ENCODE data around the gene GRIA3. TPM values are rescaled to one million over a fixed set of nuclear protein-coding genes. Genes with fewer than 3 reads are reported as not detected.
"Not testable (repeated sequence)": the region's sequence is repeated elsewhere in the genome, so short reads cannot be mapped to it uniquely, and the experiment has no call there.

Gene GRIA3
- total RNA-seq, 1 donor from 2014 or later, result not detected

DNA sequence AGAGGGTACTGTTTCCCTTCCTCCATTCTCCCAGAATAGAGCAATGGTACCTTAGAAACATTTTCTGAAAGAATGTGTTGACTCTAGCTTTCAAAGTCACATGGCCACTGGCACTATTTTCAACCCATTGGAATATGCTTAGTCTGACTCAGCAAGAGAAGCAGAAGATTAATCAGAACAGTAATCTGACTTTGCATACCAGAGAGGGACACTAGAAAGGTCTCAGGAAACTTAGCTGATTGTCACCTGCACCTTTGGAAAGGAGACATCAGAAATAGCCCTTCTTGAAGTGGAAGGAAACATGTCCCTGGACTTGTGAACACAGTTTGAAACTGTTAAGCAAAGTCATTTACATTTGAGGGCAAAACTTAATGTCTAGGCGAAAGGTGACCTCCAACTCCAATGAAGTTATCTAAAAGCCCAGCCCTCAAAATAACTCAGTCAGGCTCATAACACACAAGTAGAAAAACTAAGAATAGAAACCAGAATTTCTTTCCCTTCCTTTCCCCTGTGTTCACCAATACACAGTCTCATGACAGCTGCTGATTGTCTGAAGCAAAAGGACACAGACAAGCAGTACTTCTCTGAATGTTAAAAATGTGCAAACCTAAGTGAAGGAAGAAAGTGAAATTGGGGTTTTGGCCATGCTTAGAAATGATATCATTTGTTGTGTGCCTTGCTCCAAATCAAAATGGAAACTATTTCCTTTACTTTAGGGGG, 270.8 kb downstream of the GRIA3 start:
- DNase-seq (ENCODE audit: low read depth in 2 of 2), result no peak

DNA sequence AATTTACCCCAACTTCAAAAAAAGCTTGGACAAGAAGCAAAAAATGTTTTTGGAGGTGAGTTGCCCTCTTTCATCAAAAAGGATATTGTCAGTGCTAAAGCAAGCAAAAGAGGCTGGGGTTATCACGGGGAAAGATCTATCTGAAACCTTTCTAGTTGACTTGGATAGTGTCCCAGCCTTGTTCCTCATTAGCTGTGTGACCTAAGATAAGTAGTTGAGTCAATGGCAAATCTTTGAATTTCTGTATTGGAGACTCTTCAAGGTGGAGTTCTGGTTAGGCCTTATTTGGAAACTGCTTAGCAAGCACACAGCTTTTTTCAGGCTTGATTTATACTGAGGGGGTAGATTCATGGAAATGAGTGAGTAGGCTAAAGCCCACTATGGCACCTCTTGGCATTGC, 271.6 kb downstream of the GRIA3 start:
- no peak for DNase-seq (ENCODE audit: low read depth in 2 of 2)

DNA sequence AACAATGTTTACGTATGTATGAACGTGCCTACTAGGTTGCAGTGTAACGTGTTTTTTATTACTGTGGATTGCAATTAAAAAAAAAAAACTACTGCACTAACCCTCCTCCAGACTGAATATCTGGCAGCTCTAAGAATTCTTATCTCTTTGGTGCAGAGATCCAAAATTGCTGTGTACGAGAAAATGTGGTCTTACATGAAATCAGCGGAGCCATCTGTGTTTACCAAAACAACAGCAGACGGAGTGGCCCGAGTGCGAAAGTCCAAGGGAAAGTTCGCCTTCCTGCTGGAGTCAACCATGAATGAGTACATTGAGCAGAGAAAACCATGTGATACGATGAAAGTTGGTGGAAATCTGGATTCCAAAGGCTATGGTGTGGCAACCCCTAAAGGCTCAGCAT, 280.6 kb downstream of the GRIA3 start:
- no peak for DNase-seq (ENCODE audit: low read depth in 2 of 2)

DNA sequence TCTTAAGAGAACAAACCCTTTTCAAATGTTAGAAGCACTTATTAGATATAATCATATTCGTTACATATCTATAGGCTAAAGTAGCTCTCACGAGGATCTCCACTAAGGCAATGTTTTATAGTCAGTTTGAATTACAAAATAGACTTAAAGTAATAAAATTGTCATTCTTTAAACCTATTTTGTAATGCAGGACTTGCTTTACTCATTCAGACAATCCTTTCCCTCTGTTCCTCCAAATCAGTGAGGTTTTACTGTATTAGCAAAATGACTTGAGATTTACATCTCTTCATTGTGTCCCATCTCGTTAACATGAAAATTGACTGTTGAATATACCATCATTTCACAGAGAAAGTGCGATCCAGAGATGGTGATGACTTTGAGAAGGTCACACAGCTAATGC, 284.4 kb downstream of the GRIA3 start:
- no peak for DNase-seq (ENCODE audit: low read depth in 2 of 2)

DNA sequence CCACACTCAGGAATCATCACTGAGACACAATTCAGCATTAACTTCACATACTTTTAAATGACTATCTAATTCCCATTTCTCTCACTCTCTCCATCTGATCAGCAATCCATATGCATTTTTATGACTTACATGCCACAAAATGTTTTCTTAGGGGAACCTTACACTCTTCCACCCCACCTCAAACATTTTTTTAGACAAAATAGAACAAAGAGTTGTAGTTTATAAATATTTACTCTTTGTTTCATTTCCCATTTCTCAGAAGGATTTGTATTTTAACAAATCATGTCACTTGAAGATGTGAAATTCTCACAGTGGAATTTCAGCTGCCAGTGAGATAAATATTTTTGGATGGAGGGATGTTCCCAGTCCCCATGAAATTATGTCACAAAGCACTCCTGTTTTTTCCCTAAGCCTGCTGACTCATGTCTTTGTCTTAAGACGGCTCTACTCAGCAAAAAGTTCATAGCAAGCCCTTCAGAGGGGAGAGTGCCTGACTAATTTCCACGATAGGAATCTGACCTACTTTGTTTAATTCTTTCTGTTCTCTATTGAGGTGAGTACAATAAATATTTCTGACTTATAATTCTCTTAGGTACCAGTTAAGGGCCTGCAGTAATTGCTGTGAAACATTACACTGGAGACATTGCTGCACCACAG, 291.1 kb downstream of the GRIA3 start:
- no peak for DNase-seq (ENCODE audit: low read depth in 2 of 2)

DNA sequence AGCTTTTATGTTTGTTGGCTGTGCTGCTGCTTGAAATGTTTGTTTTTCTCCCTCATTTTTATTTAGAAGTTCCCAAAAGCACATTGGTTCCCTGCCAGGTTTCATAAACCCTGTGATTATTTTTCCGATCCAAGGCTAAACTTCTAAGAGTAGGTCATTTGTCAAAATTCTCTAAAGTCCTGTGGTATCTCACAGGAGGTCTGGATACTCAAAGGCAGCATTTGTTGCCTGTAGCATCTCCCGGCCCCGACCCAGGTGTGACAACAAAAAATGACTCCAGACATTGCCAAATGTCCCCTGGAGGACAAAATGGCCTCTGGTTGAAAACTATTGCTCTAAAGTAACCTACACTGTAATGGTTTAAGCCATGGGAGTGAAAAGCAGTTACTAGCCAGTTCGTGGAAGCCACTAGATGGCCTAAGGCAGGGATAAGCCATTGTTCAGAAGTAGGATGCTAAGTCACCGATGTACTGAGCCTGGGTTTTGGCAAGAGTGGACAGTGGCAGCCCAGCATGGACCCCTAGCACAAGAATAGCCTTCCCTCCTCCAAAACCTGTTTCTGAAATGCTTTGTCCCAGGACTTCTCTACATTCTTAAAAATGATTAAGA, 292.6 kb downstream of the GRIA3 start:
- no peak for DNase-seq (ENCODE audit: low read depth in 2 of 2)

DNA sequence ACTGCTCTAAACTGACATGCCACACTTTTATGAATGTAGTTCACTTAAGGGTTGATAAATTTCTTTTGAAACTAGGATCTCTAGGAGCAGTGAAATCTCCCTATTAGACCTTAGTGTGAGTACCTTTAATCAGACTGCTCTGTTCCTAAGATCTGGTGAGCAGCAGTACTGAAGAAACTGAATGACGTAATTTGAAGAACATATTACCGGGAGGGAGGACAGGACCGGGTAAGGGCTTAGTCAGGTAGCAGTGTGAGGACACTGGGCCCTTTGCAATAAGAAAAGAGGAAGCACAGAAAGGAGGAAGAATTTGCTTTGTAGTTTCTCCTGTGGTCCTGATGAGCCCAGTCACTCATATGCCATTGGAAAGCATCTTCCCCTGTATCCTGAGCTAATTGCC, 293.6 kb downstream of the GRIA3 start:
- no peak for DNase-seq (ENCODE audit: low read depth in 2 of 2)

DNA sequence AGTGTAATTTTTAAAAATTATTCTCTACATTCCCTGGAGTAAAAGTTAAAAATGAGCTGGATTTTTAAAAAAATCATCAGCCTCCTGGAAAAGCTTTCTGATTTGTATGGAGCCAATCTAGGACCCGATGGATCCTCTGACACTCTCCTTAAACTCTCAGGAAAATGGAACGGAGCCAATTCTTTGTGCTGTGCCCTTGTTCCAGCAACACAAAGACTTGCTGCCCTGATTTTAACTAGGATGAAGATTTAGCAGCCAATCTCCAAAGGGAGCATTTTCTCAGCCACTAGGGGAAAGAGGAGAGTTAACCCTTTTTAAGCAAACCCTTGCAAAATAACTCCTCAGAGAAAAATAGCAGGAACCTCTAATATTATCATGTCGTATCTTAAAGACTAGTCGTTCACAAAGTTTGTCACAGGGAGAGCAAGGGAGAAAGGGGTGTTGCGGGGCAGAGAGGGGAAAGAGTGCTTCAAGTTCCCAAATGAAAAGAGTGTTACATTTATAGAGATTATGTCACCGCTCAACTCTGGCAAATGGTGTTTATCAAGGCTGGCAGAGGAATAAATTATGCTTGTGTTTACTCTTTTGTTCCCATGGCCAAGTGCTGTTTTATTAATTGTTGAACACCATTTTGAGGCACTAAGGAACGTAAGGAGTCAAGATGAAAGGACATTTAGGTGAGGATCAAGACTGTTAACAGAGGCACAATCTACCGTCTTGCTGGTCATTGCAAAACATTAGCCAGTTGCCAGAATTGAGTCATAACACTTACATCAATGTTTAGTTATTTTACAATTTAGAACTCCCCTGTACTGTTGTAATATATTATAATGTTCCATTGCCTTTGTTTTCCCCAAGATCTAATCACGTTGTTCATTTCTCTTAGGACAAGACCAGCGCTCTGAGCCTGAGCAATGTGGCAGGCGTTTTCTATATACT, 298.1 kb downstream of the GRIA3 start:
- no peak for DNase-seq (ENCODE audit: low read depth in 2 of 2)

DNA sequence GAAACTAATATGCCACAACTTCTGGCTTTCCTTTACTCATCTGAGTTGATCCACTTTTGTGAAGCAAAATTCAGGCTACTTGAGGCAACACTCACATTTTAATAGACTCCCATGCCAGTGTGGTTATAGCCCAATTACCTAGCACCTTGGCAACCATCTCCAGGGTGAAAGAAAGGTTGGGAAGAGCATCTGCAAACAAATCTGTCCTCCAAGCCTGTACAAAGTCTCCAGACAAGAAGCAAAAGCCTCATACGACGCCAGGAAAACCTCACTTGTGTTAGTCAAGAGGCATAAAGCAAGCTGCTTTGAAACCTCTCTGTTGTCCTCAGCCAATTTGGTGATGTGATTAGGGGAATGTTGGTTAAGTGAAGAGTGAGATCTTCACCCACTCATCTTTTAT, 302.2 kb downstream of the GRIA3 start:
- no peak for DNase-seq (ENCODE audit: low read depth in 2 of 2)

DNA sequence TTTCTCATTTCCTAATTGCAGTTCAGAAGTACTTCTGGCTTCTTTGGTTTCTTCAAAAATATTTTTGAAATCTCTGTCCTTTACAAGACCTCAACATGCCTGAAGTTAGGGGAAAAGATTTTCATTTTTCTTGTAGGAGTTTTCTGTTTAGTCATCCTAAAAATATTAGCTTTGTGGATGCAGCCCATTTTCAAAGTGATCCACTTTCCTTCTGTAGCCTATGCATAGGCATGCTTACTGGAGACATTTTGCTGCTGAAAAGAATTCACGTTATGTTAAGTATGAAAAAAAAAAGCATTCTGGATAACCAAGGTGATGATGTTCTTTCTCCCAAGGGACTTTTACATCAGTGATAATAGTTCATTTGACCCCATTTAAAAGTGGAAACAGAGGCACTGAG, 303.2 kb downstream of the GRIA3 start:
- no peak for DNase-seq (ENCODE audit: low read depth in 2 of 2)

DNA sequence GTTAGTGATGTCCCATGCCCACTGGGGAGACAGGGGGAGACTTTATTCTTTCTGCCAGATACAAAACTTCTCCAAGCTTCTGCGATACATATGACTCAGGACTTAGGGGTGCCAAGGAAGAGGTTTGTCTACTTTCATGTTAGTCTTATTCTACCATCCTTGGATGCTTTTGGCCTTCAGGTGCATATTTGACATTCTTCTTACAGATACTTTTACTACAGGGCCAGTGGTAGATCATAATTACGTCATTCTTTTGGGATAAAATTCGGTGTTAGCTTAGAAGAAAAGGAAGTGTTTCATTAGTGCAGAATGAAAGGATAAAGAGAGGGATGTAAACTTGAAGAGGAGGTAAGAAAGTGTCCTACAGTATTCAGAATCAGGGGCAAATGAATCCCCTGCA, 303.6 kb downstream of the GRIA3 start:
- no peak for DNase-seq (ENCODE audit: low read depth in 2 of 2)

DNA sequence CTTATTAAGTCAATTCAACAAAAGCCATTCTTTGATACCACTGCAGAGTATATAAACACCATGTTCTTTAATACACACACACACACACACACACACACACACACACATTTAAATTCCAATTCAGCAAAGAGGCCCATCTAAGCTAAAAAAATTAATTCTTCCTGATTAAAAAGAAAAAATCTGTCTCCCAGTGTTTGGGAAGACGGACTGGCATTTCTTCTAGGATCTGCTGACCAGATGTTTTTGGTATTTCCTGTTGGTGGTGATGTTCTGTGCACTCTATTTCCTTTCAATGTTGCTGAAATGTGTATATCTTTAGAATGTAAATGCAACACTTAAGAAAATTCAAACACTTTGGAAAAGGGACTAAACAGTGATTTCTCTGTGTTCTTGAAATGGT, 304.9 kb downstream of the GRIA3 start:
- DNase-seq (ENCODE audit: low read depth in 2 of 2), result no peak

DNA sequence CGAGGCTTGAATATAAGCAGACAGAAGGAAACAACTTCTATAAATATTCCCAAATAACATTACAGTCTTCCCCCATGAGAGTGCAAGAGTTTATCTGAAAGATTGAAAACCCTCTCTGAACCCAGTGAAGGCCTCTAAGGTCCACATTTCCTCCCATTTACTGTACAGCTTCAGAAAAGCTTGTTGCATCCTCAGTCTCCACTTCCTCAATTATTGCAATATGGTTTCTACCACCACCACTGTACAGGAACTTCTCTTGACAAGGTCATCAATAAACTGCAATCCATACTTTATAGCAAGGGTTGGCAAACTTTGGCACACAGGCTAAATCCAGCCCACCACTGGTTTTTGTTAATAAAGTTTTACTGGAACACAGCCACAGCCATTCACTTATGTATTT, 309.8 kb downstream of the GRIA3 start:
- no peak for DNase-seq (ENCODE audit: low read depth in 2 of 2)

DNA sequence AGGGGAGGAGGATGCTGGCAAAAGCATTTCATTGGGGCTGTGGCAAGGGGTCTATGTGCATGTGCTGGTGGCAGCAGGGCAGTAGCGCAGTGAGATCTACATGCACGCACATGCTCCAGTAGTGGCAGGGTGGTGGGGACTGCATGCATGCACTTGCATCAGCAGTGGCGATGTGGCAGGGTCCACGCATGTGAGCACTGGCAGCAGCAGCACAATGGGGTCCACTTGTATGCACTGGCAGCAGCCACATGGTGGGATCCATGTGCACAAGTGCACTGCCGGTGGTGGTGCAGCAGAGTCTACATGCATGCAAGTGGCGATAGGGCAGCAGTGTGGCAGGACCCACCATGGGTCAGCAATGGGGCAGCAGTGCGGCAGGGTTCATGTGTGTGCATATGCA, 315.7 kb downstream of the GRIA3 start:
- no peak for DNase-seq (ENCODE audit: low read depth in 2 of 2)

DNA sequence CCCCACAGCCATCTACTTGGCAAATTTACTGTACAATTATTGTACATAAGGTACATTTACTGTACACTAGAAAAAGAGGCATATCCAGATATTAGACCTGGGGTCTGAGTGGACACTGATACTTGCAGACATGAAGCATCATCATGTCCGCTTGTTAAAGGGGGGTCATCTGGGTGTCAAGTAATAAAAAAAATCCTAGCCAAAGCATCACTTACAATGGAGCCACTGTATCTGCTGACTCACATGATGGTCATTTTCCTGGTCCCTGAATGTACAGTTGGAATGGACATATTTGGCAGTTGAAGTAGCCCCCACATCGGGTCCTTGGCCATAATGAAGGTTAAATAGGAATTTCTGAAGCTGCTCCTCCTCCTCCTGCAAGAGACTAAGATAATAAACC, 320.0 kb downstream of the GRIA3 start:
- no peak for DNase-seq (ENCODE audit: low read depth in 2 of 2)

DNA sequence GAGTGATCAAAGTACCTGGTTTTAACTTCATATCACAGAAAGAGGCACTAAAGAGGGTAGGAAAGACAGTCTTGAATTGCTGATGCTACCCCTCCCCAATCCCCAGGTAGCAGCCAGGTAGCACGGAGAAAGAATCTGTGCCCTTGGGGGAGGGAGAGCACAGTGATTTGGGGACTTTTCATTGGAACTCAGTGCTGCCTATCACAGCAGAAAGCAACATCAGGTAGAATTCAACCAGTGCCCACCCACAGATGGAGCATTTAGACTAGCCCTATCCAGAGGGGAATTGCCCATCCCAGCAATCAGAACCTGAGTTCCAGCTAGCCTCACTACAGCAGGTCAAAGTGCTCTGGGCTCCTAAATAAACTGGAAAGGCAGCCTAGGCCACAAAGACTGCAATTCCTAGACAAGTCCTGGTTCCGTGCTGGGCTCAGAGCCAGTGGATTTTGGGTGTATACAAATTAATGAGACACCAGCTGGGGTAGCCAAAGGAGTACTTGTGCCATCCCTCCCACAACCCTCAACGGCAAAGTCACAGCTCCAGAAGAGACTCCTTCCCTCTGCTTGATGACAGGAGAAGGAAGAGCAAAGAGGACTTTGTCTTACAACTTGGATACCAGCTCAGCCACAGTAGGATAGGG, 320.7 kb downstream of the GRIA3 start:
- no peak for DNase-seq (ENCODE audit: low read depth in 2 of 2)

DNA sequence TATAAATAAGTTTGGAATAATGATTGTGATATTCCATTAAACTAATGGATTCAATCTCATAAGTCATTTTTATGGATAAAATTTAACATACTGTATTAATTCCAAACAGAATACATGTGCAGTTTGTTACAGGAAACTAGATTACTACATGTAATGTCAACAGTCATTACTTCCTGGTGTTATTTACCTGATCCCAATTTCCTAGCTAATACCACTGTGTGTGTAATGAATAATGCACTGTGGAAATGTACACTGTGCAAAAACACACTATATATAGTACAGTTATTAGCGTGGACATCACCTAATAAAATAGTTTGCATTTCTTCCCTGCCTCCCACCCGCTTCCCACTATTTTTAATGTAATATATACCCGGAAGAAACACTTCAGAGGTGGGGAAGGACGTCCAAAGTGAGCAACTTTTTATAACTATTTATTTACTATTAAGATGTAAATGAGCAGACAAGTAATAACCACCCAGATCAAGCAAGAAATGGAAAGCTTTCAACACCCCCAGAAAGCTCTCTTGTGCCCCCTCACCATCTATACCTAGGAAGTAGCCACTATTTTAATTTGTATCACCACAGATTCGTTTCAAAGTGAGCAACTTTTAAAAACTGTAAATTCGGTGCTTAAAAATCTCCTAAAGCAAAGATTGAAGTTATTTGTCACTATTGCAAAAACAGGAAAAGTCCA, 329.7 kb downstream of the GRIA3 start:
- DNase-seq (ENCODE audit: low read depth in 2 of 2), result no peak

DNA sequence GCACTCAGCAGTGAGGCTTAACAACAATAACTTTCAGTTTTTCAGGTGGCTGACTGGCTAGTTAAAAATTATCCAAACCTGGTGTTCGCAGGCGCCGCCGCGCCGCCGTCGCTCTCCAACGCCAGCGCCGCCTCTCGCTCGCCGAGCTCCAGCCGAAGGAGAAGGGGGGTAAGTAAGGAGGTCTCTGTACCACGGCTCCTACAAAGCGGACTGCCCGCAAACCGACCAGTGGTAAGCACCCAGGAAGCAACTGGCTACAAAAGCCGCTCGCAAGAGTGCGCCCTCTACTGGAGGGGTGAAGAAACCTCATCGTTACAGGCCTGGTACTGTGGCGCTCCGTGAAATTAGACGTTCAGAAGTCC, 330.2 kb downstream of the GRIA3 start:
- DNase-seq (ENCODE audit: low read depth in 2 of 2), result not testable (repeated sequence)

DNA sequence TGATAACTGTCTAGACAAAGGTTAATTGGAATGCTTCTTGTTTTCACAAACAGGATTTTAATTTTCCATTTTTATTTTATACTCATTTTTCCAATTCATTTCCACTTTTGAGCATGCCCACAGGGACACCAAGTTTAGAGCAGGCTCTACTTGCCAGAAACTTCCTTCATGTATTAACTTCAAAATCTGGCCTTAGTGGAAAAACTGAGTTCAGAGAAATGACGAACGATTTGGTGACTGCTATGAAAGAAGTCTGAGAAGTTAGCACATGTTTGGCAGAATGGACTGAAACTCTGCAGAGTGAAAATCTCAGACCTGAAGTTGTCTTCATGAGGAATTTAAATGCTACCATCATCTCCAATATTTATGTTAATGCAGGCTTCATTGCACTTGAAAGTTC, 334.7 kb downstream of the GRIA3 start:
- DNase-seq (ENCODE audit: low read depth in 2 of 2), result no peak

DNA sequence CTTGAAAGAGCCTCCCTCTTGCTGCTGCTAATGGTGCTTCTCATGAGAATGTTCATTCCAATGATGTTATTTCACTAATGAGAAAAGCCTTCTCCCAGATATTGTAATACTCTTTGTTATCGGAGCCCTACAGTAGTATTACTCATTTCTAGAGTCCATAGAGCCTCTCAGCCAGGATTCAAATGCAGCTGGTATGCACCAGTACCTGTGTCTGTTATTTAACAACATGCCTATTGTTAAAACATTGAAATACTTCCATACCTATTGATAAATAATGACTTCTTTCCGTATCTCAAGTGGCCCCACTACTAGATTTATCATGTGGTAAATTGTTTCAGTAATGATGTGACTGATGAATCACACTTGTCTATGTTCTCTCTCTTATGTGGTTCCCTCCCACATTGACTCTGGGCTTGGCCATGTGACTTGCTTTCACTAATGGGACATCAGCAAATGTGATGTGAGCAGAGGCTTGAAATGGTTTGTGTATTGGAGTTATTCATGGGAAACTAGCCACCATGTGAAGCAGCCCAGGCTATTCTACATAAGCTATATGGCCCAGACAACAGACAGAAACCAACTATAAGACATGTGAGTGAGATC, 341.1 kb downstream of the GRIA3 start:
- DNase-seq (ENCODE audit: low read depth in 2 of 2), result no peak

DNA sequence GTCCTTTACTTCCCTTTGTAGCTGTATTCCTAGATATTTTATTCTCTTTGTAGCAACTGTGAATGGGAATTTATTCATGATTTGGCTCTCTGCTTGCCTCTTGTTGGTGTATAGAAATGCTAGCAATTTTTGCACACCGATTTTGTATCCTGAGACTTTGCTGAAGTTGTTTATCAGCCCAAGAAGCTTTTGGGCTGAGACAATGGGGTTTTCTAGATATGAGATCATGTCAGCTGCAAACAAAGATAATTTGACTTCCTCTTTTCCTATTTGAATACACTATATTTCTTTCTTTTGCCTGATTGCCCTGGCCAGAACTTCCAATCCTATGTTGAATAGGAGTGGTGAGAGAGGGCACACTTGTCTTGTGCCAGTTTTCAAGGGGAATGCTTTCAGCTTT, 346.6 kb downstream of the GRIA3 start:
- DNase-seq (ENCODE audit: low read depth in 2 of 2), result not testable (repeated sequence)

Measured in lung microvascular endothelial cell (primary cell).